Tibial nerve (tissue), 3 donors: Measurements from ENCODE around the gene ERN2.

Experiments used
- POLR2A ChIP-seq, 2 donors: fragments of 450-650 bp; IDR thresholded peaks; one replicate each; pipeline ENCODE4 v1.6.1; 2017; ENCODE audit warnings: antibody characterized with exemption in 2 of 2, mild to moderate bottlenecking in 2 of 2, moderate library complexity in 2 of 2
- TF ChIP-seq, protein P1 (sequence below), 5 experiments: fragments of 200-600 bp in 3 of 5; fragments of 450-650 bp in 2 of 5; sonication (generic) in 3 of 5; IDR thresholded peaks; one replicate each; pipeline ENCODE4 v1.5.1; 2016 to 2019; ENCODE audit warnings: antibody characterized with exemption in 5 of 5, mild to moderate bottlenecking in 3 of 5, moderate library complexity in 2 of 5

DNA sequence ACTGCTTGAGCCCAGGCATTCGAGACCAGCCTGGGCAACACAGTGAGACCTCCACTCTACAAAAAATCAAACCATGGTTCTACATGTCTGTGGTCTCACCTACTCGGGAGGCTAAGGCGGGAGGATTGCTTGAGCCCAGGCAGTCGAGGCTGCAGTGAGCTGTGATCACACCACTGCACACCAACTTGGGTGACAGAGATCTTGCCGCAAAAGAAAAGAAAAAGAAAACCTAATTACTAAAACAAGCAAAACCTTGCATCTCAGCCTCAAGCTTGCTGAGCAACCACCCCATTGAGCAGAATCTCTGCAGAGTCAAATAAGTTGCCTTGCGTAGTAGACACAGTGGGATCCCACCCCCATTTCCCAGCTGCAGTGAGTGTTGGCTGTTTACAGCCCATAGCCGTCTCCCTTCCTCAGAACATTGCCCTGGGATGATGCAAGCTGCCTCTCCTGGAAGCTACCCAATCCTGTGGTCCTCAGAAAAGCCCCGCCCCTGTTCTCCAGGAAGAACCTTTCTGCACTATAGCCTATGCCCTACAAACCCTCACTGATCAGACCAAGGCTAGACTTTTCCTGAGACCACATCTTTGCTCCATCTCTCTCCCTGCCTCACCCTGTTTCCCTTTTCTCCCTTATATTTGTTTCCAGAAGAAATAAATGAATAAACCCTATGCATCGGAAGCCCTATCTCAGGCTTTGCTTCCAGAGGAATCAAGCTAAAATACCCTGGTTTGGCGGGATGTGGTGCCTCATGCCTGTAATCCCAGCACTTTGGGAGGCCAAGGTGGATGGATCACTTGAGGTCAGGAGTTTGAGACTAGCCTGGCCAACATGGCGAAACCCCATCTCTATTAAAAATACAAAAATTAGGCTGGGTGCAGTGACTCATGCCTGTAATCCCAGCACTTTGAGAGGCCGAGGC is 16.7 kb upstream of the ERN2 start:
- TF ChIP-seq, protein P1, sequence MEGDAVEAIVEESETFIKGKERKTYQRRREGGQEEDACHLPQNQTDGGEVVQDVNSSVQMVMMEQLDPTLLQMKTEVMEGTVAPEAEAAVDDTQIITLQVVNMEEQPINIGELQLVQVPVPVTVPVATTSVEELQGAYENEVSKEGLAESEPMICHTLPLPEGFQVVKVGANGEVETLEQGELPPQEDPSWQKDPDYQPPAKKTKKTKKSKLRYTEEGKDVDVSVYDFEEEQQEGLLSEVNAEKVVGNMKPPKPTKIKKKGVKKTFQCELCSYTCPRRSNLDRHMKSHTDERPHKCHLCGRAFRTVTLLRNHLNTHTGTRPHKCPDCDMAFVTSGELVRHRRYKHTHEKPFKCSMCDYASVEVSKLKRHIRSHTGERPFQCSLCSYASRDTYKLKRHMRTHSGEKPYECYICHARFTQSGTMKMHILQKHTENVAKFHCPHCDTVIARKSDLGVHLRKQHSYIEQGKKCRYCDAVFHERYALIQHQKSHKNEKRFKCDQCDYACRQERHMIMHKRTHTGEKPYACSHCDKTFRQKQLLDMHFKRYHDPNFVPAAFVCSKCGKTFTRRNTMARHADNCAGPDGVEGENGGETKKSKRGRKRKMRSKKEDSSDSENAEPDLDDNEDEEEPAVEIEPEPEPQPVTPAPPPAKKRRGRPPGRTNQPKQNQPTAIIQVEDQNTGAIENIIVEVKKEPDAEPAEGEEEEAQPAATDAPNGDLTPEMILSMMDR (IDR thresholded peaks at IDR 0.05) = no peak
- TF ChIP-seq POLR2A (IDR thresholded peaks at IDR 0.05) = no peak
